DLD1 (cell line): ENCODE measurements around the gene RPTOR.

Experiments
- in situ Hi-C: cut with HindIII; loops from 2 replicates; pipeline ENCODE4 v1.10.0; 2017; ENCODE audit warnings: low sequenced_read_pairs

RPTOR gene

GRCh38 chr17:80836658-80836965 is 292.0 kb downstream of the RPTOR start:
- in situ Hi-C loops = no loop called here

GRCh38 chr17:80836971-80837481 is 292.4 kb downstream of the RPTOR start:
- in situ Hi-C loops = no loop called here

DNA sequence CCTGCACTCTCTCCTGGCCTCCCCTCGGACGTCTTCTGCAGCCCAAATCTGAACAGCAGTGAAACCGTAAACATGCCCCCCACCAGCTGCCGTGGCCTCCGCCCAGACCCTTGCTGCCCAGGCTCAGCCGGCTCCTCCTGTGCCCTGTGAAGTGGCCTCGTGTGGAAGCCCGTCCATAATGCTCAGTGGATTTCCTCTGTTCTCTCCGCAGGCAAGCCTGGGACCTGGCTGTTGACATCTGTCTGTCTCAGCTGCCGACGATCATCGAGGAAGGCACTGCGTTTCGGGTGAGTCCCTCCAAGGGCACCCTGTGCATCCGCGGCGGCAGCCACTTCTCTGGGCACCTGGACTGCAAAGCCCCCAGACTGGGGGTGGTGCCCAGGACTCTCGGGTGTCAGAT is 293.1 kb downstream of the RPTOR start:
- in situ Hi-C loops = no loop called here

GRCh38 chr17:80838311-80839025 is 293.8 kb downstream of the RPTOR start:
- in situ Hi-C loops = no loop called here

DNA sequence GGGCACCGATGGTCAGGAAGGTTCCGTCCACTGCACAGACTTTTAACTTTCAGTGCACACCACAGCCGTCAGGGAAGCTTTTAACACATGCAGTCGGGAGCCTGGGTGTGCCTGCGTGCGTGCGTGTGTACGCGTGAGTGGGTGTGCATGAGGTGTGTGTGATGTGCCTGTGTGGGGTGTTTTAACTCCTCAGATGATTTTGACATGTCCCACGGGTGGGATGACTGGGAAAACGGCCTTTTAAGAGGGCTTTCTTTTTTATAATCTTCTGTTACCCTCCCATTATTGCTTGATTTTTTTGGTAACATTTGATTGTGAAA is 294.3 kb downstream of the RPTOR start:
- in situ Hi-C loops = no loop called here

DNA sequence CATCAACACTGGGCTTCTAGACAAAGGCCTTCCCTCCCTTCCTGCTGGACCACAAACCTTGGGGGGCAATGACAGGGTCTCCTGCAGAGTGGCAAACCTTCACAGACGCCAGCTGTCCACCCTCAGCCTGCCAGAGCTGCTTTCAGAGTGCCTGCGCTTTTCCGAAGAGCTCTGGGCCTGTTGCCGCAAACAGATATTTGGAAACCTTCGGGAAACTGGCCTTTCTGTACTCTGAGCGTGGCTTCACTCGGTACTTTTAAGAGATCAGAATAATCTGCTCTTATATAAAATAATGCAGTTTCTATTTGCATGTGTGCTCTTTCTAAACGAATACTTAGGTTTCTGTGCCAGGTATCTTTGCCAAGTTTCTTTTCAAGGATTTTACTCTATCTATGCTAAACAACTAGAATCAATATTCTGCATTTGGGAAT is 294.9 kb downstream of the RPTOR start:
- in situ Hi-C loops = no loop called here

- in situ Hi-C loops = no loop called here
Measured at GRCh38 chr17:80839970-80840369, 295.3 kb downstream of the RPTOR start.

DNA sequence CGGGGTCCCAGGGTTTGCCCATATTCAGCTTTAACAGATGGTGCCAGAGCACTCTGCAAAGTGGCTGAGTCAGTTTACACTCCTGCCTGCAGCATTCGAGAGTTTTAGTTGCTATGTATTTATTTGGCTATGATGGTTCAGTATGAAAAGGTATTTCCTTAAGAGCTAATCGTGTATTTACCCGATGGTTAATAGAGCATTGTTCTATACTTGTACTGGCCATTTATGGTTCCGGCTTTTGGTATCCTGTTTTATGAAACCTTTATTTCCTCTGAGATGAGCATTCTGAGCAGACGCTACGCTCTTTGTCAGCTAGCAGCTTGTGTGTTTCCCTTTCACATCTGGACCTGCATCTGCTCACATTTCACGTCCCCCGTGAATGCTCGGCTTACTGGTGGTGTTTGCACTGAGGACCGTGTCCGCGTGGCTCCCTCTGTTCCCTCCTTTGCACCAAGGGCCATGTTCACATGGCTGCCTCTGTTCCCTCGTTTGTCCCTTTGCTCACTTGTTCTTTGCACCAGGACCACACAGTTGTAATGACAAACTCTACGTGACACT is 297.9 kb downstream of the RPTOR start:
- in situ Hi-C loops = no loop called here

DNA sequence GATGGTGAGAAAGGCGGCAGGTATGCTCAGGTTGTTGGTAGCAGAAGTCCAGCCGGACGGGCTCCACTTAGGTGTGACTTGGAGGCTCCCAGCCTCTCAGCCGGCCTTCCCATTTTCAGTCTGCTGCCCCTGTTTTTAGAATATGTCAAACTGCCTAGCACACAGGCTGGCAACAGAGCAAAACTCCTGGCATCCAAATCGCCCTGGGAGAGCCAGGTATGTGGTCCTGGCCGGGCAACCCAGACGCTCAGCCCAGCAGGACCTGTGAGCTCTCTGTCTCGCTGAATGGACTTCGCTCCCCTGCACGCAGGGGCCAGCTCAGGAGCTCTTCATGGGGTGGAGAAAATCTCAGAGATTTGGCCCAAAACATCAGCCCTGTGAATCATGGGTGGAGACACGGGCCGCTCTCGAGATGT is 299.1 kb downstream of the RPTOR start:
- in situ Hi-C loops = no loop called here

GRCh38 chr17:80844418-80844990 is 299.9 kb downstream of the RPTOR start:
- in situ Hi-C loops = no loop called here

- in situ Hi-C loops = no loop called here
Measured at GRCh38 chr17:80845069-80845862, 300.6 kb downstream of the RPTOR start.

DNA sequence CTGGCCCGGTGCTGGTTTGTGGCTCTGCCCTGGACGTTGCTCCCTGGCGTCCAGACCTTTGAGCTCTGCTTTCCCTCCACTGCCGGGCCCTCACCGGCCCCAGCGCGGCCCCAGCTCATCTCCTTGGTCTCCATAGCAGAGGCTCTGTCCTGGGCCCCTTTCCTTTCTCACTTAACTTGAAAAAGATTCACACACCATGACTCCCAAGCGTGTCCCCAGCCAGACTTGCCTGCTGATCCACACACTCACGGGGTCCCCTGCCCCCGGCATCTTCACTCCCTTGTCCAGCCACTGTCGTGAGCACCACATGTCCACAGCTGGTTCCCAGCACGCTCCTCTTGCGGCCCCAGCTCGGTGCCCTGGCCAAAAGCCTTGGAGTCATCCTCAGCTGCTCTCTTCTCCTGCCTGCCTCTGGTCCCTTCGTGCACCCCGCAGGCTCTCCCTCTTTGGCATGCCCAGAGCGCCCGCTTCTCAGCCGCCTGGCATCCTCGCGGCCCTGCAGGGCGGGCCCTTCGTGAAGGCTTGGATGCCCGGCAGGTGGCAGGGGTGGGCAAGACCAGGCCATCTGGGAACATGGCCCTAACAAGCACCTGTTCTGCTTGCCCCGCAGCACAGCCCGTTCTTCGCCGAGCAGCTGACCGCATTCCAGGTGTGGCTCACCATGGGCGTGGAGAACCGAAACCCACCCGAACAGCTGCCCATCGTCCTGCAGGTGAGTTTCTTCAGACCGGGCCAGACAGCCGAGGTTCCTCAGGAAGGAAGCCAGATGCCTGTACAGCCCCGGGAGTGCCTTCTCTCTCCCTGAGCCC is 301.4 kb downstream of the RPTOR start:
- in situ Hi-C loops = no loop called here

DNA sequence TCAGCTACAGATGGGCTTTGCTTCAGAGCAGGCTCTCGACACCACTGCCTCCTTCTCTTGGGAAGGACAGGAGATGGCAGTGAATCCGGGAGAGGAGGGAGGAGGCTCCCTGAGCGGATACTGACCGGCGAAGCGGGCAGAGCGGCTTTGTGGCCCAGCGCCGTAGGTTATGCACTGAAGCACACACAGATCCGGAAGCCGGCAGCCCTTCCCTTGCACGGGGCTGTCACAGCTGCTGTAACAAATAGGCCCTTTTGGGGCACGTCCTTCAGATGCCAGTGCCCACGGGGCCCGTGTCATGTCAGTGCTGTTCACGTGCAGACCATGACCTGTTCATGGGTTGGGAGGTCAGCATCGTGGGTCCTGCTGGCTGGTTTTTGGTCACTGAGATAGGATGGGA is 302.3 kb downstream of the RPTOR start:
- in situ Hi-C loops = no loop called here

GRCh38 chr17:80847496-80848230 is 303.0 kb downstream of the RPTOR start:
- in situ Hi-C loops = no loop called here

DNA sequence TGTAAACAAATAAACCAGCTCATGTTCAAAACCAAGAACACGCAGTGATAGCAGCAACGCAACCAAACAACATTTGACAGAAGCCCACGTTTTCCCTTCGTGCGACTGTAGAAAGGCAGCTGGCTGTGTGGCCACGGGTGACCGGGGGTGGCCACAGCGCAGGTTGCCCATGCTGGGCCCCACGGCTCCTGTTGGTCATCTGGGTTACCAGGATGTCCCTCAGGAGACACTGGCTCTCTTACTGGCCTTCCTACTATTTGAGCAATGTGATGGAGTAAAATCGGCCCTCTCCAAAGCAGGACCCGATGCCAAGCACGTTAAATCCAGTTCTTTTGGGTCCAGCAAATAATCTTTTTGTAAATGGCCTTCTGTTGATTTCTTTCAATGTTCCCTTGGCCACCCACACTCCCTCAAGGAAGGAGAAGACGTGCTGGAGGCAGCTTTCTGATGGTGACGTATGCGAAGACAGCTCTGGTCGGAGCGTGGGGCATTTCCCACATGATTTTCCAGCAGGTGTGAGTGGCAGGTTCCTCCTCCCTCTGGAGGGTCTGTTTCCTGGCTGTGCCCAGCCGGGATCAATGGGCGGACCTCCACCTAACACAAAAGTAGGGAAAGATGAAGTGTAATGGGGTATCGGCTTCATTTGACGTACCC is 303.9 kb downstream of the RPTOR start:
- in situ Hi-C loops = no loop called here

DNA sequence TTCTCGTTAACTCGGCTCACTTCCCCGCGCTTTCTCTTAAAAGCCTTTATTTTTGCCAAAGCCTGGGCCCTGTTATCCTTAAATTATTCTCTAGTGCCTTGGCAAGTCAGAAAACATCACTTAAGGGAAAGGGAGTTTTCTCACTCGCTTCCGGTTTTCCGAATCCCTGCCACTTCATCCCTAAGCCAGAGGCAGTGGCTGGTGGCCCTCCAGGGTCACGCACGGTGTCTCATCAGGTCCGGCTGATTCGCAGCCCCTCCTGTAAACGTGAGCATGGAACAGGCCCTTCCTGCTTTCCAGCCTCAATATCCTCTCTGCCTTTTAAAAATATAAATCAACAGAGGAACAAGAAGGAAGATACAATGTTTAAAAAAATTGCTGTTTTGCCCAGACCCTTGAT is 304.5 kb downstream of the RPTOR start:
- in situ Hi-C loops = no loop called here

DNA sequence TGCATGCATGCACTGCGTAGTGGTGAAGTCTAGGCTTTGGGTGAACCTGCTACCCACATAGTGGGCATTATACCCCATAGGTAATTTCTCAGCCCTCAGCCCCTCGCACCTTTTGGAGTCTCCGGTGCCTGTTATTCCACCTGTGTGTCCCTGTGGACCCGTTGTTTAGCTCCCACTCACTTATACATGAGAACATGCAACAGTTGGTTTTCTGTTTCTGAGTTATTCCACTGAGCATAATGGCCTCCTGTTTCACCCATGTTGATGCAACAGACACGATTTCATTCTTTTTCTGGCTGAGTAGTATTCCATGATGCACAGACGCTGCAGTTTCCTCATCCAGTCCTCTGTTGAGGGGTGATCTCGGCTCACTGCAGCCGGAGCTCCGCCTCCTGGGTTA is 305.5 kb downstream of the RPTOR start:
- in situ Hi-C loops = no loop called here

GRCh38 chr17:80850817-80851216 is 306.2 kb downstream of the RPTOR start:
- in situ Hi-C loops = no loop called here

GRCh38 chr17:80851277-80851925 is 306.8 kb downstream of the RPTOR start:
- in situ Hi-C loops = no loop called here
